B cell (primary cell): ENCODE data around the gene ATPAF1. TPM values are rescaled to one million over a fixed set of nuclear protein-coding genes. Genes with fewer than 3 reads are reported as not detected.

Source experiments
- ATAC-seq: fragments of 200-7000 bp; cut with Tn5 transposase; one replicate; pipeline ENCODE4 v1.10.0; 2021; ENCODE audit warnings: low read depth, mild to moderate bottlenecking, moderate number of reproducible peaks, moderate library complexity
- CTCF ChIA-PET: fragments of 350-600 bp; sonication (Branson Sonifier 250); formaldehyde crosslinking; loops from one replicate; lab custom pipeline; 2021; ENCODE audit warnings: antibody characterized with exemption, inconsistent platforms; lab: Charles Lee
- POLR2A ChIA-PET: fragments of 350-600 bp; sonication (Branson Sonifier 250); formaldehyde crosslinking; loops from one replicate; lab custom pipeline; 2021; ENCODE audit warnings: antibody characterized with exemption; lab: Charles Lee
- DNase-seq: peaks from one replicate; pipeline ENCODE4 v3.0.0; 2013
- H2AFZ ChIP-seq: 2 replicates; pipeline ENCODE4 v1.6.1; 2012; ENCODE audit warnings: mild to moderate bottlenecking, low read depth, low read length; ENCODE audit not compliant: insufficient read depth, poor library complexity, severe bottlenecking
- H3K27ac ChIP-seq, 2 donors: 1 replicate in 1 of 2; 2 replicates in 1 of 2; pipeline ENCODE4 v1.5.1; 2012 to 2013; ENCODE audit warnings: low read length in 2 of 2, mild to moderate bottlenecking in 2 of 2, moderate library complexity in 1 of 2
- H3K27me3 ChIP-seq, 4 experiments: fragments of 200-600 bp in 1 of 4; sonication (generic) in 1 of 4; replicated peaks in 1 of 4; 1 replicate in 2 of 4; 2 replicates in 2 of 4; pipeline versions ENCODE4 v1.6.1 to v1.7.0; 2013 to 2016; ENCODE audit warnings: low read length in 3 of 4, mild to moderate bottlenecking in 2 of 4, mixed read lengths in 1 of 4, moderate library complexity in 1 of 4; ENCODE audit not compliant: insufficient read depth in 4 of 4, control insufficient read depth in 3 of 4; ENCODE audit errors: control extremely low read depth in 1 of 4
- H3K36me3 ChIP-seq, 2 experiments: replicated peaks in 1 of 2; 1 replicate in 1 of 2; 2 replicates in 1 of 2; pipeline versions ENCODE4 v1.6.1 to v1.7.1; 2013; ENCODE audit warnings: low read length in 1 of 2; ENCODE audit not compliant: insufficient read depth in 2 of 2, control insufficient read depth in 1 of 2; ENCODE audit errors: control extremely low read depth in 1 of 2, extremely low read depth in 1 of 2
- H3K4me1 ChIP-seq, 2 donors: fragments of 200-600 bp in 1 of 2; sonication (generic) in 1 of 2; 1 replicate in 1 of 2; 2 replicates in 1 of 2; pipeline versions ENCODE4 v1.5.1 to v1.6.1; 2013 to 2017; ENCODE audit warnings: low read length in 2 of 2; ENCODE audit not compliant: control insufficient read depth in 2 of 2, insufficient read depth in 2 of 2
- H3K4me2 ChIP-seq: replicated peaks from 2 replicates; pipeline ENCODE3; 2012; ENCODE audit warnings: mild to moderate bottlenecking, low read depth, low read length; ENCODE audit not compliant: poor library complexity, severe bottlenecking
- H3K4me3 ChIP-seq, 5 experiments: fragments of 200-600 bp in 1 of 5; sonication (generic) in 1 of 5; 1 replicate in 3 of 5; 2 replicates in 2 of 5; pipeline versions ENCODE4 v1.5.1 to v1.7.0; 2011 to 2016; ENCODE audit warnings: low read length in 4 of 5, mild to moderate bottlenecking in 4 of 5, low read depth in 2 of 5, control low read depth in 1 of 5, moderate library complexity in 1 of 5; ENCODE audit not compliant: insufficient read depth in 1 of 5; ENCODE audit errors: control extremely low read depth in 1 of 5, extremely low read depth in 1 of 5
- H3K79me2 ChIP-seq: fragments of 200-600 bp; sonication (generic); one replicate; pipeline ENCODE4 v1.6.0; 2016; ENCODE audit warnings: low read length; ENCODE audit not compliant: control insufficient read depth, insufficient read depth
- H3K9ac ChIP-seq: fragments of 200-600 bp; sonication (generic); 2 replicates; pipeline ENCODE4 v1.6.1; 2017; ENCODE audit warnings: mild to moderate bottlenecking, low read length, moderate library complexity
- H3K9me3 ChIP-seq, 3 donors: one replicate each; pipeline versions ENCODE4 v1.6.1 to v1.7.1; 2013; ENCODE audit warnings: low read length in 2 of 3; ENCODE audit not compliant: control insufficient read depth in 2 of 3, insufficient read depth in 1 of 3; ENCODE audit errors: control extremely low read depth in 1 of 3
- H4K20me1 ChIP-seq: 2 replicates; pipeline ENCODE4 v1.6.0; 2012; ENCODE audit warnings: mild to moderate bottlenecking, low read length; ENCODE audit not compliant: insufficient read depth, control insufficient read depth, poor library complexity, severe bottlenecking
- H3K27ac Mint-ChIP-seq: one replicate; pipeline ENCODE4 v1.8.0; 2021; ENCODE audit warnings: mixed read lengths
- H3K27me3 Mint-ChIP-seq: one replicate; pipeline ENCODE4 v1.8.0; 2021; ENCODE audit warnings: mixed read lengths
- H3K4me1 Mint-ChIP-seq: one replicate; pipeline ENCODE4 v1.8.0; 2021; ENCODE audit warnings: mixed read lengths
- H3K4me3 Mint-ChIP-seq: one replicate; pipeline ENCODE4 v1.8.0; 2021; ENCODE audit warnings: mixed read lengths
- H3K9me3 Mint-ChIP-seq: one replicate; pipeline ENCODE4 v1.8.0; 2022; ENCODE audit warnings: mixed read lengths; ENCODE audit not compliant: insufficient read depth
- EZH2 ChIP-seq: IDR thresholded peaks from 2 replicates; pipeline ENCODE4 v1.6.1; 2012; ENCODE audit warnings: borderline replicate concordance, low read depth, mild to moderate bottlenecking, moderate library complexity, low read length; ENCODE audit not compliant: insufficient read depth, poor library complexity, severe bottlenecking
- WGBS: methylation state at CpG from one replicate; pipeline ENCODE4 v1.1.5; 2013; ENCODE audit warnings: missing lambda C conversion rate; ENCODE audit not compliant: insufficient coverage; 5-methylcytosine and 5-hydroxymethylcytosine counted together
- intact Hi-C: fragments of 100-400 bp; cut with micrococcal nuclease; formaldehyde crosslinking; loops from one replicate; pipeline ENCODE4 v1.10.0; 2022
- polyA plus RNA-seq: library from polyadenylated mRNA; depleted of rRNA; stranded (reverse); fragments of >200 nt; gene quantifications from 2 replicates; pipeline ENCODE4 v1.2.3, GENCODE V29; 2012
- total RNA-seq, 2 donors: library from RNA; stranded (reverse); fragments of 120-200 nt in 1 of 2; gene quantifications; 1 replicate in 1 of 2; 2 replicates in 1 of 2; pipeline versions ENCODE4 v1.2.3 to v1.2.4, GENCODE V29; 2013 to 2022
- TF ChIP-seq, protein P1 (sequence below): fragments of 200-600 bp; IDR thresholded peaks from one replicate; pipeline ENCODE4 v1.8.0; 2022; ENCODE audit warnings: antibody characterized with exemption, mild to moderate bottlenecking

Gene ATPAF1
- total and polyA plus RNA-seq, 2 donors (not counting 1 experiment from before 2014, with no cell fraction given): 18.3 to 22.0 TPM

DNA sequence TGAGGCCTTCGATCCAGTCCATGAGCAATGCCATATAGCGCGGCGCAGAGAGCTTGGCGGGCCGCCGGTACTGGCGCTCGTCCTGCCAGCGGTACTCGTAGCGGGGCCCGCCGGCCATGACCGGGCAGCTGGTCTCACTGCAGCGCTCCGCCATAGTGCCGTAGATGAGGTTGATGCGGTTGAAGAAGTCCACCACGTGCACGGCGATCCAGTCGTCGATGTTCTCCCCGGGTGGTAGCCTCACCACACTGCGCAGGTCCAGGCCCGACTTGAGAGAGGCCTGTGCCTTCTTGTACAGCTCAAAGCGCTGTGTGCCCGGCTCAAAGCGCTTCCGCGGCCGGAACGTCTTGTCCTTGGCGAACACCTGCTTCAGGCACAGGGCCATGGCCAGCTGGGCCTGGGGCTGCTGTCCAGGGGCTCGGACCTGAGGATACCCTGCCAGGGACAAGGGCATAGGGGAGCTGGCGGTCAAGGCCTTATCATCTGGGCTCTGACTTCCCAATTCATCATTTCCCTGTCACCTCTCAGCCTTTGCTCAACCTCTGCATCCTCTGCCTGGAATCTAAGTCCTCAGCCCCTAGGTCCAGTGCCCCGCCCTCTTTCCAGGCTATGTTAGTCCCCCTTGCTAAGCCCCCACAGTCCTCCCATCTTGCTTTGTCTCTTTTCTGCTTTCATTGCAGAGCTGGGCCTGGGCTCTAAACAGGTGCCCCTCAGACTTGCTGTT, 55.1 kb downstream of the ATPAF1 start:
- intact Hi-C loops: no loop called here
- Histone ChIP-seq H3K4me1 (peaks cover 41 to 57% of the 10 kb centered on the region in 2 donors), H2AFZ (no peak overlapping the region), H3K9me3 (no peaks in the 10 kb centered on the region), H3K36me3 (peaks cover 6 to 36% of the 10 kb centered on the region in 2 experiments), H3K27me3 (no peaks in the 10 kb centered on the region), H3K4me3 (no peak overlapping the region), H3K9ac (no peak overlapping the region), H3K4me2 (peak overlapping the region; percentile 50), H3K27ac (no peak overlapping the region), H4K20me1 (peaks cover 51% of the 10 kb centered on the region), H3K79me2 (peaks cover 44% of the 10 kb centered on the region)
- Mint-ChIP-seq H3K4me3 (peak overlapping the region; percentile 45), H3K4me1 (peaks cover 52% of the 10 kb centered on the region), H3K27me3 (no peaks in the 10 kb centered on the region), H3K9me3 (no peaks in the 10 kb centered on the region), H3K27ac (no peak overlapping the region)
- ChIA-PET CTCF (interaction anchor here (5.9 kb wide), 1 partner anchor 8 kb away, joined by 40 read pairs; the partner anchor contains the start of gene MKNK1), POLR2A (interaction anchor here (2.3 kb wide), 1 partner anchor 9 kb away, joined by 6 read pairs; the partner anchor contains the start of gene MKNK1)
- ATAC-seq (no peak), DNase-seq (no peak)
- TF ChIP-seq, protein P1, sequence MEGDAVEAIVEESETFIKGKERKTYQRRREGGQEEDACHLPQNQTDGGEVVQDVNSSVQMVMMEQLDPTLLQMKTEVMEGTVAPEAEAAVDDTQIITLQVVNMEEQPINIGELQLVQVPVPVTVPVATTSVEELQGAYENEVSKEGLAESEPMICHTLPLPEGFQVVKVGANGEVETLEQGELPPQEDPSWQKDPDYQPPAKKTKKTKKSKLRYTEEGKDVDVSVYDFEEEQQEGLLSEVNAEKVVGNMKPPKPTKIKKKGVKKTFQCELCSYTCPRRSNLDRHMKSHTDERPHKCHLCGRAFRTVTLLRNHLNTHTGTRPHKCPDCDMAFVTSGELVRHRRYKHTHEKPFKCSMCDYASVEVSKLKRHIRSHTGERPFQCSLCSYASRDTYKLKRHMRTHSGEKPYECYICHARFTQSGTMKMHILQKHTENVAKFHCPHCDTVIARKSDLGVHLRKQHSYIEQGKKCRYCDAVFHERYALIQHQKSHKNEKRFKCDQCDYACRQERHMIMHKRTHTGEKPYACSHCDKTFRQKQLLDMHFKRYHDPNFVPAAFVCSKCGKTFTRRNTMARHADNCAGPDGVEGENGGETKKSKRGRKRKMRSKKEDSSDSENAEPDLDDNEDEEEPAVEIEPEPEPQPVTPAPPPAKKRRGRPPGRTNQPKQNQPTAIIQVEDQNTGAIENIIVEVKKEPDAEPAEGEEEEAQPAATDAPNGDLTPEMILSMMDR: no peak
- no peak for TF ChIP-seq EZH2
- WGBS: 98% methylated on average over 38 of the region's 38 CpGs

DNA sequence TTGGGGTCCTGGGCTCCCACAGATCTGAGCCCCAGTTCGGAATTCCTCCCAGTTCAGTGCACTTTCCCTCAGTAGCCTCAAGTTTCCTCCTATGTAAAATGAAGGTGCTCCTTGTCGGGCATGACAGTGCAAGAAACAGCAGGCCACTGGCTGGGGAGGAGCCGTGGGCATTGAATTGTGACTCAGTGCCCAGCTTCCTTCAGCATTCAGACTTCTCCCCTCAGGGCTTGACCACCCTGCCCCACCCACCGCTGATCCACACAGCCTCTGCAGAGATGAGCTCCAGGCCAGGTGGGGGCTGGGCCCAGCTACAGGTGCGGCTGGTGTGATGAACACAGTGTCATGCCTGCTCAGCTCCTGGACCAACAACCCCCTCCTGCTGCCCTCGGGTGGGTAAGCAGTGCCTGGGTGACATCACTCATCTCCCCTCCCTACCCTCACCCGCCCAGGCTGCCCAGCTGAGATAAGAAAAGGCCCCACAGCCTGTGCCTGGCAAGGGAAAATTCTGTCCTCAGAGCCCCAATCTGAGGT, 56.4 kb downstream of the ATPAF1 start:
- no peaks in the 10 kb centered on the region for H3K27me3 Mint-ChIP-seq
- Histone ChIP-seq H4K20me1 (peaks cover 51% of the 10 kb centered on the region), H3K27me3 (no peaks in the 10 kb centered on the region), H2AFZ (no peak overlapping the region), H3K4me1 (peaks cover 29 to 46% of the 10 kb centered on the region in 2 donors), H3K27ac (no peak overlapping the region), H3K4me3 (no peak overlapping the region), H3K79me2 (peaks cover 44% of the 10 kb centered on the region), H3K4me2 (no peak overlapping the region), H3K36me3 (peaks cover 6 to 39% of the 10 kb centered on the region in 2 experiments), H3K9me3 (no peaks in the 10 kb centered on the region), H3K9ac (no peak overlapping the region)
- intact Hi-C loops: no loop called here
- ATAC-seq: no peak
- ChIA-PET CTCF (no interaction called here), POLR2A (interaction anchor here (0.7 kb wide), 1 partner anchor 16 kb away, joined by 3 read pairs; no protein-coding TSS in a partner anchor)
- DNase-seq: no peak
- no peak overlapping the region for H3K4me3 Mint-ChIP-seq
- WGBS: 93% methylated on average over 7 of the region's 7 CpGs
- no peaks in the 10 kb centered on the region for H3K9me3 Mint-ChIP-seq
- peaks cover 42% of the 10 kb centered on the region for H3K4me1 Mint-ChIP-seq
- TF ChIP-seq EZH2: no peak
- TF ChIP-seq, protein P1: no peak
- H3K27ac Mint-ChIP-seq: no peak overlapping the region
